Testis (tissue), 3 donors: ENCODE data around the gene CHCHD10. TPM values are rescaled to one million over a fixed set of nuclear protein-coding genes. Genes with fewer than 3 reads are reported as not detected.

Experiments
- DNase-seq: peaks from one replicate; pipeline ENCODE4 v3.0.0-alpha.2; 2019
- H3K27ac ChIP-seq, 2 donors: fragments of 200-600 bp; sonication (generic); one replicate each; pipeline ENCODE4 v1.5.1; 2019
- H3K27me3 ChIP-seq: fragments of 200-600 bp; sonication (generic); one replicate; pipeline ENCODE4 v1.5.1; 2019
- H3K36me3 ChIP-seq: fragments of 200-600 bp; sonication (generic); one replicate; pipeline ENCODE4 v1.5.1; 2017; ENCODE audit warnings: low read depth; ENCODE audit errors: missing control alignments
- H3K4me1 ChIP-seq: fragments of 200-600 bp; sonication (generic); one replicate; pipeline ENCODE4 v1.5.1; 2019
- H3K4me3 ChIP-seq, 2 donors: fragments of 200-600 bp; sonication (generic); one replicate each; pipeline ENCODE4 v1.5.1; 2017 to 2019
- H3K9me3 ChIP-seq: fragments of 200-600 bp; sonication (generic); one replicate; pipeline ENCODE4 v1.5.1; 2017
- POLR2A ChIP-seq: fragments of 450-650 bp; IDR thresholded peaks from one replicate; pipeline ENCODE4 v1.6.1; 2017; ENCODE audit warnings: antibody characterized with exemption, mild to moderate bottlenecking, moderate library complexity
- WGBS, 2 donors: methylation state at CpG; one replicate each; pipeline ENCODE4 v1.1.5; 2018; 5-methylcytosine and 5-hydroxymethylcytosine counted together
- intact Hi-C: fragments of 100-400 bp; cut with DNase I; formaldehyde crosslinking; loops from one replicate; pipeline ENCODE4 v1.15.1; 2023; ENCODE audit warnings: low total_unique reads
- polyA plus RNA-seq: library from polyadenylated mRNA; stranded (reverse); fragments of 350-450 nt; fragmentation: Illumina TruSeq; extraction: RNeasy Lipid Tissue Mini Kit (QIAGEN cat#74804); gene quantifications from one replicate; pipeline ENCODE4 v1.2.3, GENCODE V29; 2014; ENCODE audit warnings: low read depth, low replicate concordance; ENCODE audit not compliant: insufficient read depth
- total RNA-seq, 2 donors: library from RNA; depleted of rRNA; stranded (reverse); fragments of >200 nt; gene quantifications; one replicate each; pipeline ENCODE4 v1.2.3, GENCODE V29; 2016
- TF ChIP-seq, protein P1 (sequence below), 3 experiments: fragments of 450-650 bp in 2 of 3; fragments of 200-600 bp in 1 of 3; sonication (generic) in 1 of 3; IDR thresholded peaks; one replicate each; pipeline ENCODE4 v1.5.1; 2016 to 2019; ENCODE audit warnings: antibody characterized with exemption in 3 of 3, mild to moderate bottlenecking in 2 of 3, moderate library complexity in 1 of 3

CHCHD10 gene
- total and polyA plus RNA-seq, 3 donors from 2014 or later: 24.0 to 74.8 (median 30.2) TPM

- H3K4me1 ChIP-seq: no peaks in the 10 kb centered on the region
- no peaks in the 10 kb centered on the region for H3K9me3 ChIP-seq
- H3K4me3 ChIP-seq: peak overlapping the region; percentile 76 to 77
- WGBS, 2 donors: 1 to 5% methylated on average over 4 to 63 of the region's 84 CpGs
- no peaks in the 10 kb centered on the region for H3K36me3 ChIP-seq
- peak overlapping the region; percentile 40 to 83 for H3K27ac ChIP-seq
- peak; percentile 93 for DNase-seq
- intact Hi-C loops: no loop called here
- no peaks in the 10 kb centered on the region for H3K27me3 ChIP-seq
- TF ChIP-seq, protein P1, sequence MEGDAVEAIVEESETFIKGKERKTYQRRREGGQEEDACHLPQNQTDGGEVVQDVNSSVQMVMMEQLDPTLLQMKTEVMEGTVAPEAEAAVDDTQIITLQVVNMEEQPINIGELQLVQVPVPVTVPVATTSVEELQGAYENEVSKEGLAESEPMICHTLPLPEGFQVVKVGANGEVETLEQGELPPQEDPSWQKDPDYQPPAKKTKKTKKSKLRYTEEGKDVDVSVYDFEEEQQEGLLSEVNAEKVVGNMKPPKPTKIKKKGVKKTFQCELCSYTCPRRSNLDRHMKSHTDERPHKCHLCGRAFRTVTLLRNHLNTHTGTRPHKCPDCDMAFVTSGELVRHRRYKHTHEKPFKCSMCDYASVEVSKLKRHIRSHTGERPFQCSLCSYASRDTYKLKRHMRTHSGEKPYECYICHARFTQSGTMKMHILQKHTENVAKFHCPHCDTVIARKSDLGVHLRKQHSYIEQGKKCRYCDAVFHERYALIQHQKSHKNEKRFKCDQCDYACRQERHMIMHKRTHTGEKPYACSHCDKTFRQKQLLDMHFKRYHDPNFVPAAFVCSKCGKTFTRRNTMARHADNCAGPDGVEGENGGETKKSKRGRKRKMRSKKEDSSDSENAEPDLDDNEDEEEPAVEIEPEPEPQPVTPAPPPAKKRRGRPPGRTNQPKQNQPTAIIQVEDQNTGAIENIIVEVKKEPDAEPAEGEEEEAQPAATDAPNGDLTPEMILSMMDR (IDR thresholded peaks at IDR 0.05): no peak
- peak; percentile 21 for TF ChIP-seq POLR2A
Measured at GRCh38 chr22:23716811-23717801, 50.7 kb downstream of the CHCHD10 start.

Other genes starting within 250 kb of the CHCHD10 start
- gene IGLL1, start 187.7 kb downstream of the CHCHD10 start, total RNA-seq: 10 to 100 TPM in 1 of 2 donors, 1 to 10 TPM in 1; 6.9 to 24.6 TPM
- 36.9 TPM for gene IGLL1, start 187.7 kb downstream of the CHCHD10 start, polyA plus RNA-seq
- gene DRICH1, start 135.7 kb downstream of the CHCHD10 start, total RNA-seq: 10 to 100 TPM; 16.4 to 44.2 TPM
- gene DRICH1, start 135.7 kb downstream of the CHCHD10 start, polyA plus RNA-seq: 68.4 TPM
- gene RGL4, start 77.0 kb downstream of the CHCHD10 start, total RNA-seq: 1 to 10 TPM; 5.3 to 8.1 TPM
- gene RGL4, start 77.0 kb downstream of the CHCHD10 start, polyA plus RNA-seq: 10.1 TPM
- 1 to 10 TPM; 7.2 to 8.7 TPM for gene ZNF70, start 16.9 kb downstream of the CHCHD10 start, total RNA-seq
- gene ZNF70, start 16.9 kb downstream of the CHCHD10 start, polyA plus RNA-seq: 2.9 TPM
- gene VPREB3, start 13.5 kb downstream of the CHCHD10 start, total RNA-seq: under 1 TPM in 1 of 2 donors, not detected in 1; 0.68 TPM
- gene VPREB3, start 13.5 kb downstream of the CHCHD10 start, polyA plus RNA-seq: 1.2 TPM
- gene C22orf15, start 5.0 kb downstream of the CHCHD10 start, total RNA-seq: 1 to 10 TPM in 1 of 2 donors, under 1 TPM in 1; 0.68 to 2.4 TPM
- gene C22orf15, start 5.0 kb downstream of the CHCHD10 start, polyA plus RNA-seq: 8.8 TPM
- 10 to 100 TPM; 32.4 to 36.1 TPM for gene MMP11, start 4.9 kb upstream of the CHCHD10 start, total RNA-seq
- 13.6 TPM for gene MMP11, start 4.9 kb upstream of the CHCHD10 start, polyA plus RNA-seq
- gene SMARCB1, start 19.0 kb upstream of the CHCHD10 start, total RNA-seq: 100 to 1,000 TPM; 158 to 165 TPM
- gene SMARCB1, start 19.0 kb upstream of the CHCHD10 start, polyA plus RNA-seq: 160 TPM
- 10 to 100 TPM; 14.9 to 16.2 TPM for gene DERL3, start 71.0 kb upstream of the CHCHD10 start, total RNA-seq
- 48.7 TPM for gene DERL3, start 71.0 kb upstream of the CHCHD10 start, polyA plus RNA-seq
- gene SLC2A11, start 89.9 kb upstream of the CHCHD10 start, total RNA-seq: 10 to 100 TPM; 21.8 to 22.7 TPM
- gene SLC2A11, start 89.9 kb upstream of the CHCHD10 start, polyA plus RNA-seq: 14.3 TPM
- gene MIF, start 126.4 kb upstream of the CHCHD10 start, total RNA-seq: 100 to 1,000 TPM; 239 to 472 TPM
- gene MIF, start 126.4 kb upstream of the CHCHD10 start, polyA plus RNA-seq: 177 TPM
- 1 to 10 TPM in 1 of 2 donors, under 1 TPM in 1; 0.87 to 7.9 TPM for gene GSTT2B, start 193.2 kb upstream of the CHCHD10 start, total RNA-seq
- gene GSTT2B, start 193.2 kb upstream of the CHCHD10 start, polyA plus RNA-seq: 1.4 TPM
- gene DDTL, start 198.9 kb upstream of the CHCHD10 start, total RNA-seq: 1 to 10 TPM in 1 of 2 donors, not detected in 1; 2.2 TPM
- 0.30 TPM for gene DDTL, start 198.9 kb upstream of the CHCHD10 start, polyA plus RNA-seq
- gene DDT, start 206.5 kb upstream of the CHCHD10 start, total RNA-seq: 10 to 100 TPM; 80.0 to 80.5 TPM
- gene DDT, start 206.5 kb upstream of the CHCHD10 start, polyA plus RNA-seq: 79.7 TPM
- under 1 TPM in 1 of 2 donors, not detected in 1; 0.68 TPM for gene GSTT2, start 212.2 kb upstream of the CHCHD10 start, total RNA-seq
- gene GSTT2, start 212.2 kb upstream of the CHCHD10 start, polyA plus RNA-seq: not detected
- gene GSTT4, start 237.5 kb upstream of the CHCHD10 start, total RNA-seq: 1 to 10 TPM; 3.0 to 7.6 TPM
- gene GSTT4, start 237.5 kb upstream of the CHCHD10 start, polyA plus RNA-seq: 22.8 TPM
- 100 to 1,000 TPM in 1 of 2 donors, 10 to 100 TPM in 1; 95.8 to 136 TPM for gene CABIN1, start 243.3 kb upstream of the CHCHD10 start, total RNA-seq
- 67.1 TPM for gene CABIN1, start 243.3 kb upstream of the CHCHD10 start, polyA plus RNA-seq